ENCODE results near the gene MBD1. TPM values are rescaled to one million over a fixed set of nuclear protein-coding genes. Genes with fewer than 3 reads are reported as not detected.
A peak's percentile ranks its signal among the peaks of the same experiment; 100 is the strongest.

The MBD1 gene
- total and polyA plus RNA-seq, 2 of the 13 experiments (the other 11 are each of a cell fraction or from before 2014, with no cell fraction given), result 25.5 to 28.6 TPM

- TF ChIP-seq AHDC1 (CRISPR knock-in tag; IDR thresholded peaks at IDR 0.05; ENCODE audit: borderline replicate concordance) (no peak), KDM5B (CRISPR knock-in tag; IDR thresholded peaks at IDR 0.05; ENCODE audit: borderline replicate concordance) (peak; percentile 58; the same call in 1 of the 2 replicates), ZEB1 (IDR thresholded peaks at IDR 0.05; ENCODE audit: insufficient replicate concordance, low read depth) (no peak), ZSCAN21 (CRISPR knock-in tag; IDR thresholded peaks at IDR 0.05; ENCODE audit: borderline replicate concordance) (0 out of 2 replicates have a peak, but pooled peaks have one; percentile 31), ZNF597 (CRISPR knock-in tag; IDR thresholded peaks at IDR 0.05) (no peak), SOX13 (IDR thresholded peaks at IDR 0.05) (no peak), SOX13 (CRISPR knock-in tag; conservative IDR thresholded peaks at IDR 0.05 in 1 of 2, IDR thresholded peaks at IDR 0.05 in 1 of 2) (no peak), DMAP1 (CRISPR knock-in tag; IDR thresholded peaks at IDR 0.05) (no peak), ZNF331 (CRISPR knock-in tag; IDR thresholded peaks at IDR 0.05) (no peak), SYNCRIP (IDR thresholded peaks at IDR 0.05; ENCODE audit: insufficient read depth, low read depth, low read length) (no peak), KIAA2018 (CRISPR knock-in tag; IDR thresholded peaks at IDR 0.05; ENCODE audit: borderline replicate concordance) (no peak), PATZ1 (CRISPR knock-in tag; IDR thresholded peaks at IDR 0.05) (peak; percentile 73)
Observed at GRCh38 chr18:50266248-50266704, 15.0 kb downstream of the MBD1 start, which contains the start of gene CFAP53 (continued).

Measured in HepG2 (cell line).